Panc1 (cell line): Measurements from ENCODE around the gene RABEP2.

Experiments used
- POLR2AphosphoS5 ChIP-seq: IDR thresholded peaks from 2 replicates; pipeline ENCODE4 v1.6.1; 2012; ENCODE audit warnings: mild to moderate bottlenecking, low read depth, low read length, moderate library complexity
- SIN3A ChIP-seq: IDR thresholded peaks from 2 replicates; pipeline ENCODE4 v1.6.1; 2012; ENCODE audit warnings: low read depth, mild to moderate bottlenecking, low read length, moderate library complexity, borderline replicate concordance; ENCODE audit not compliant: insufficient read depth
- TF ChIP-seq, protein P1 (sequence below): fragments of 450-650 bp; IDR thresholded peaks from 2 replicates; pipeline ENCODE4 v1.5.1; 2017; ENCODE audit warnings: mild to moderate bottlenecking
- TF ChIP-seq, protein P2 (sequence below), 2 experiments: IDR thresholded peaks; 2 replicates each; pipeline ENCODE4 v1.6.1; 2011 to 2012; ENCODE audit warnings: low read depth in 2 of 2, control low read depth in 1 of 2, low read length in 1 of 2, mild to moderate bottlenecking in 1 of 2, moderate library complexity in 1 of 2; ENCODE audit not compliant: insufficient read depth in 1 of 2

GRCh38 chr16:28897826-28898225 lies 27.2 kb downstream of the RABEP2 start:
- TF ChIP-seq, protein P1, sequence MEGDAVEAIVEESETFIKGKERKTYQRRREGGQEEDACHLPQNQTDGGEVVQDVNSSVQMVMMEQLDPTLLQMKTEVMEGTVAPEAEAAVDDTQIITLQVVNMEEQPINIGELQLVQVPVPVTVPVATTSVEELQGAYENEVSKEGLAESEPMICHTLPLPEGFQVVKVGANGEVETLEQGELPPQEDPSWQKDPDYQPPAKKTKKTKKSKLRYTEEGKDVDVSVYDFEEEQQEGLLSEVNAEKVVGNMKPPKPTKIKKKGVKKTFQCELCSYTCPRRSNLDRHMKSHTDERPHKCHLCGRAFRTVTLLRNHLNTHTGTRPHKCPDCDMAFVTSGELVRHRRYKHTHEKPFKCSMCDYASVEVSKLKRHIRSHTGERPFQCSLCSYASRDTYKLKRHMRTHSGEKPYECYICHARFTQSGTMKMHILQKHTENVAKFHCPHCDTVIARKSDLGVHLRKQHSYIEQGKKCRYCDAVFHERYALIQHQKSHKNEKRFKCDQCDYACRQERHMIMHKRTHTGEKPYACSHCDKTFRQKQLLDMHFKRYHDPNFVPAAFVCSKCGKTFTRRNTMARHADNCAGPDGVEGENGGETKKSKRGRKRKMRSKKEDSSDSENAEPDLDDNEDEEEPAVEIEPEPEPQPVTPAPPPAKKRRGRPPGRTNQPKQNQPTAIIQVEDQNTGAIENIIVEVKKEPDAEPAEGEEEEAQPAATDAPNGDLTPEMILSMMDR: no peak
- TF ChIP-seq POLR2AphosphoS5 (no peak), SIN3A (no peak)
- TF ChIP-seq, protein P2, sequence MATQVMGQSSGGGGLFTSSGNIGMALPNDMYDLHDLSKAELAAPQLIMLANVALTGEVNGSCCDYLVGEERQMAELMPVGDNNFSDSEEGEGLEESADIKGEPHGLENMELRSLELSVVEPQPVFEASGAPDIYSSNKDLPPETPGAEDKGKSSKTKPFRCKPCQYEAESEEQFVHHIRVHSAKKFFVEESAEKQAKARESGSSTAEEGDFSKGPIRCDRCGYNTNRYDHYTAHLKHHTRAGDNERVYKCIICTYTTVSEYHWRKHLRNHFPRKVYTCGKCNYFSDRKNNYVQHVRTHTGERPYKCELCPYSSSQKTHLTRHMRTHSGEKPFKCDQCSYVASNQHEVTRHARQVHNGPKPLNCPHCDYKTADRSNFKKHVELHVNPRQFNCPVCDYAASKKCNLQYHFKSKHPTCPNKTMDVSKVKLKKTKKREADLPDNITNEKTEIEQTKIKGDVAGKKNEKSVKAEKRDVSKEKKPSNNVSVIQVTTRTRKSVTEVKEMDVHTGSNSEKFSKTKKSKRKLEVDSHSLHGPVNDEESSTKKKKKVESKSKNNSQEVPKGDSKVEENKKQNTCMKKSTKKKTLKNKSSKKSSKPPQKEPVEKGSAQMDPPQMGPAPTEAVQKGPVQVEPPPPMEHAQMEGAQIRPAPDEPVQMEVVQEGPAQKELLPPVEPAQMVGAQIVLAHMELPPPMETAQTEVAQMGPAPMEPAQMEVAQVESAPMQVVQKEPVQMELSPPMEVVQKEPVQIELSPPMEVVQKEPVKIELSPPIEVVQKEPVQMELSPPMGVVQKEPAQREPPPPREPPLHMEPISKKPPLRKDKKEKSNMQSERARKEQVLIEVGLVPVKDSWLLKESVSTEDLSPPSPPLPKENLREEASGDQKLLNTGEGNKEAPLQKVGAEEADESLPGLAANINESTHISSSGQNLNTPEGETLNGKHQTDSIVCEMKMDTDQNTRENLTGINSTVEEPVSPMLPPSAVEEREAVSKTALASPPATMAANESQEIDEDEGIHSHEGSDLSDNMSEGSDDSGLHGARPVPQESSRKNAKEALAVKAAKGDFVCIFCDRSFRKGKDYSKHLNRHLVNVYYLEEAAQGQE (IDR thresholded peaks at IDR 0.05; ENCODE audit: insufficient read depth in 1 of 2, low read depth in 2 of 2, low read length in 1 of 2): no peak
